GM12878 (cell line): ENCODE results near the gene DMXL1. TPM values are rescaled to one million over a fixed set of nuclear protein-coding genes. Genes with fewer than 3 reads are reported as not detected.

Experiments used
- ATAC-seq: fragments of 200-7000 bp; cut with Tn5 transposase; 3 replicates; pipeline ENCODE4 v1.9.1; 2020; ENCODE audit warnings: mild to moderate bottlenecking, moderate library complexity
- BruUV-seq: library from RNA; stranded (reverse); fragments of 400-500 nt; replicated peaks from 2 replicates; lab custom pipeline; 2021; lab: Mats Ljungman, UMichigan
- CTCF ChIA-PET: fragments of 300-600 bp; sonication (Branson Sonifier 250); formaldehyde crosslinking; extraction: SDS; loops from one replicate; lab custom pipeline; 2021; ENCODE audit warnings: inconsistent platforms; lab: Yijun Ruan, JAX
- POLR2A ChIA-PET: fragments of 350-600 bp; formaldehyde crosslinking; extraction: SDS; loops from one replicate; lab custom pipeline; 2021; ENCODE audit warnings: inconsistent platforms; lab: Charles Lee
- RAD21 ChIA-PET: fragments of 300-600 bp; sonication (Branson Sonifier 250); formaldehyde crosslinking; loops from one replicate; lab custom pipeline; 2023; ENCODE audit warnings: antibody characterized with exemption; ENCODE audit not compliant: unreplicated experiment; lab: Charles Lee
- SMC1A ChIA-PET: fragments of 300-600 bp; sonication (Branson Sonifier 250); formaldehyde crosslinking; loops from one replicate; lab custom pipeline; 2023; ENCODE audit not compliant: unreplicated experiment, uncharacterized antibody; lab: Charles Lee
- DNase-seq: peaks from one replicate; pipeline ENCODE4 v3.0.0-alpha.2; 2011; ENCODE audit warnings: low read depth, low spot score
- FAIRE-seq: peaks from 3 replicates; lab custom pipeline; 2011; peaks lifted over from hg19 to GRCh38; lab: Jason Lieb, UNC
- H2AFZ ChIP-seq: 2 replicates; pipeline ENCODE4 v1.6.0; 2011; ENCODE audit warnings: low read depth, low read length, control low read depth; ENCODE audit not compliant: control insufficient read depth
- H3K27ac ChIP-seq: 2 replicates; pipeline ENCODE4 v1.5.1; 2011; ENCODE audit warnings: control low read depth; ENCODE audit not compliant: control insufficient read depth, insufficient read depth
- H3K27me3 ChIP-seq, 2 experiments: replicated peaks in 1 of 2; 2 replicates each; pipeline versions ENCODE4 v1.6.0 to v1.6.1; 2011; ENCODE audit warnings: low read length in 1 of 2; ENCODE audit not compliant: control insufficient read depth in 2 of 2, insufficient read depth in 2 of 2
- H3K36me3 ChIP-seq, 2 experiments: 2 replicates each; pipeline ENCODE4 v1.5.1; 2011; ENCODE audit warnings: low read length in 1 of 2; ENCODE audit not compliant: control insufficient read depth in 2 of 2, insufficient read depth in 2 of 2
- H3K4me1 ChIP-seq: 2 replicates; pipeline ENCODE4 v1.6.1; 2011; ENCODE audit warnings: mild to moderate bottlenecking, low read length, moderate library complexity, mixed read lengths; ENCODE audit not compliant: control insufficient read depth, insufficient read depth
- H3K4me2 ChIP-seq: 2 replicates; pipeline ENCODE4 v1.6.0; 2011; ENCODE audit warnings: control low read depth; ENCODE audit not compliant: control insufficient read depth, insufficient read depth
- H3K4me3 ChIP-seq: fragments of 200-600 bp; sonication (generic); 2 replicates; pipeline ENCODE4 v1.5.1; 2016
- H3K79me2 ChIP-seq: 2 replicates; pipeline ENCODE4 v1.6.0; 2011; ENCODE audit warnings: low read length; ENCODE audit not compliant: control insufficient read depth, insufficient read depth
- H3K9ac ChIP-seq: 2 replicates; pipeline ENCODE4 v1.8.0; 2011; ENCODE audit warnings: low read length, control low read depth, mixed read lengths; ENCODE audit not compliant: control insufficient read depth, insufficient read depth
- H3K9me3 ChIP-seq: replicated peaks from 3 replicates; pipeline ENCODE4 v1.5.1; 2011; ENCODE audit warnings: mild to moderate bottlenecking, low read length; ENCODE audit not compliant: control insufficient read depth, insufficient read depth
- H4K20me1 ChIP-seq: 2 replicates; pipeline ENCODE4 v1.6.0; 2011; ENCODE audit not compliant: control insufficient read depth, insufficient read depth
- ASH2L ChIP-seq: fragments of 300-600, 200-600 bp; sonication (generic); IDR thresholded peaks from 2 replicates; pipeline ENCODE4 v1.6.1; 2017; ENCODE audit warnings: low read depth, mild to moderate bottlenecking, borderline replicate concordance
- ATF7 ChIP-seq: fragments of 450-650 bp; IDR thresholded peaks from 2 replicates; pipeline ENCODE4 v1.6.1; 2016; ENCODE audit warnings: low read depth, mild to moderate bottlenecking
- BMI1 ChIP-seq: fragments of 450-650 bp; IDR thresholded peaks from 2 replicates; pipeline ENCODE4 v1.6.1; 2016; ENCODE audit warnings: mild to moderate bottlenecking, moderate library complexity, borderline replicate concordance
- CBX3 ChIP-seq: fragments of 200-600 bp; sonication (generic); IDR thresholded peaks from 2 replicates; pipeline ENCODE4 v1.6.1; 2016; ENCODE audit warnings: low read depth, borderline replicate concordance
- CBX5 ChIP-seq: sonication (generic); IDR thresholded peaks from 2 replicates; pipeline ENCODE4 v1.6.1; 2016; ENCODE audit warnings: low read depth, moderate library complexity, mild to moderate bottlenecking, inconsistent platforms
- CUX1 ChIP-seq: IDR thresholded peaks from 2 replicates; pipeline ENCODE4 v1.6.1; 2012; ENCODE audit warnings: improper control_type of control experiment, low read depth, low read length; ENCODE audit not compliant: insufficient replicate concordance
- DPF2 ChIP-seq: fragments of 450-650 bp; IDR thresholded peaks from 2 replicates; pipeline ENCODE4 v1.6.1; 2017; ENCODE audit warnings: mild to moderate bottlenecking
- HDAC2 ChIP-seq: fragments of 200-600 bp; sonication (generic); IDR thresholded peaks from 2 replicates; pipeline ENCODE4 v1.6.1; 2017
- JUND ChIP-seq: IDR thresholded peaks from 2 replicates; pipeline ENCODE4 v1.6.1; 2012; ENCODE audit warnings: low read depth, mild to moderate bottlenecking, low read length, improper control_type of control experiment, moderate library complexity
- KLF5 ChIP-seq: fragments of 450-650 bp; IDR thresholded peaks from 2 replicates; pipeline ENCODE4 v1.6.1; 2014; ENCODE audit warnings: mild to moderate bottlenecking; ENCODE audit not compliant: partially characterized antibody
- NFIC ChIP-seq: IDR thresholded peaks from 2 replicates; pipeline ENCODE4 v1.6.1; 2012; ENCODE audit warnings: low read depth, mild to moderate bottlenecking, inconsistent platforms, low read length, moderate library complexity
- NR2F1 ChIP-seq: fragments of 450-650 bp; conservative IDR thresholded peaks from 2 replicates; pipeline ENCODE4 v1.6.1; 2017; ENCODE audit warnings: mild to moderate bottlenecking
- RBBP5 ChIP-seq: fragments of 200-600 bp; sonication (generic); conservative IDR thresholded peaks from 2 replicates; pipeline ENCODE4 v1.6.1; 2016
- TCF12 ChIP-seq: IDR thresholded peaks from 2 replicates; pipeline ENCODE4 v1.6.1; 2011; ENCODE audit warnings: low read depth, mild to moderate bottlenecking, low read length
- WGBS: methylation state at CpG from one replicate; pipeline ENCODE4 v1.1.6; 2016; ENCODE audit warnings: low lambda C conversion rate; ENCODE audit not compliant: insufficient replicate concordance, insufficient coverage; ENCODE audit errors: missing lambda C conversion rate; 5-methylcytosine and 5-hydroxymethylcytosine counted together
- in situ Hi-C: fragments of 300-500 bp; cut with MboI; formaldehyde crosslinking; loops from 9 replicates; pipeline ENCODE4 v1.14.3; 2018; ENCODE audit warnings: mixed read lengths
- intact Hi-C: fragments of 100-400 bp; cut with micrococcal nuclease; formaldehyde crosslinking; loops from one replicate; pipeline ENCODE4 v1.14.2; 2022; ENCODE audit not compliant: unreplicated experiment
- polyA plus RNA-seq, 11 experiments: library from polyadenylated mRNA; depleted of rRNA in 4 of 11; unstranded in 6 of 11; stranded (reverse) in 5 of 11; fragments of >200 nt; fragmentation: Nextera tagmentation in 4 of 11; fragmentation: Illumina TruSeq in 1 of 11; extraction: Ambion mirVana in 4 of 11; extraction: Trizol in 1 of 11; gene quantifications; 1 replicate in 1 of 11; 2 replicates in 10 of 11; pipeline versions ENCODE4 v1.2.1 to v1.2.3, GENCODE V29; 2011 to 2016; ENCODE audit warnings: inconsistent platforms in 2 of 11, missing spikeins in 2 of 11, low read depth in 1 of 11
- total RNA-seq, 4 experiments: library from RNA; depleted of rRNA in 3 of 4; stranded (reverse); fragments of >200 nt in 3 of 4; fragmentation: Illumina TruSeq in 1 of 4; extraction: Trizol in 1 of 4; gene quantifications; 2 replicates each; pipeline versions ENCODE4 v1.2.1 to v1.2.3, GENCODE V29; 2013 to 2021

Gene DMXL1
- total and polyA plus RNA-seq, 10 of the 15 experiments (the other 5 are each of a cell fraction or from before 2014, with no cell fraction given) = 9.1 to 67.7 (median 34.1) TPM

GRCh38 chr5:119290607-119291006, 219.7 kb downstream of the DMXL1 start:
- Histone ChIP-seq H3K79me2 (peaks cover 67% of the 10 kb centered on the region), H3K4me1 (peaks cover 45% of the 10 kb centered on the region), H3K27me3 (no peaks in the 10 kb centered on the region), H3K9me3 (no peaks in the 10 kb centered on the region; the same call in 1 of the 3 replicates), H3K4me2 (peak overlapping the region; percentile 86), H3K4me3 (no peak overlapping the region), H3K36me3 (no peaks in the 10 kb centered on the region), H3K27ac (peak overlapping the region; percentile 84), H3K9ac (no peak overlapping the region), H2AFZ (no peak overlapping the region), H4K20me1 (no peaks in the 10 kb centered on the region)
- intact Hi-C loops (no loop called here), in situ Hi-C loops (loop anchor here (25.0 kb wide), 1 partner anchor 1172 kb away; the partner anchor contains the start of gene PRR16)
- ATAC-seq (no peak), DNase-seq (no peak), FAIRE-seq (no peak)
- WGBS = 100% methylated on average over 2 of the region's 2 CpGs
- ChIA-PET CTCF (interaction anchor here (1.2 to 5.2 kb wide), 13 partner anchors 9 to 303 kb away, joined by 3 to 29 read pairs (median 10); partner anchors contain the start of gene DTWD2), SMC1A (interaction anchor here (0.8 to 10.6 kb wide), 34 partner anchors 9 to 269 kb away, joined by 3 to 181 read pairs (median 6); partner anchors contain the start of gene DMXL1), POLR2A (interaction anchor here (0.7 to 5.1 kb wide), 18 partner anchors 12 to 220 kb away, joined by 3 to 57 read pairs (median 6); partner anchors contain the start of gene DMXL1), RAD21 (interaction anchor here (1.0 to 6.0 kb wide), 17 partner anchors 12 to 303 kb away, joined by 3 to 63 read pairs (median 9); partner anchors contain the start of genes DTWD2 and TNFAIP8)
- no peak for TF ChIP-seq TCF12
- peak; percentile 5; the same call in 1 of the 2 replicates for TF ChIP-seq NFIC
- TF ChIP-seq CUX1 = peak; percentile 7
- TF ChIP-seq RBBP5 = no peak
- no peak for TF ChIP-seq HDAC2
- no peak; the same call in 1 of the 2 replicates for TF ChIP-seq DPF2
- TF ChIP-seq KLF5 = peak; percentile 9
- no peak for TF ChIP-seq ASH2L
- TF ChIP-seq NR2F1 = 0 out of 2 replicates have a peak, but pooled peaks have one; percentile 1
- no peak for TF ChIP-seq JUND
- no peak for TF ChIP-seq ATF7
- TF ChIP-seq BMI1 = no peak
- no peak for TF ChIP-seq CBX3
- no peak for TF ChIP-seq CBX5
- BruUV-seq = no TSS peak
